CD14-positive monocyte (primary cell): ENCODE results near the gene DNAH14. TPM values are rescaled to one million over a fixed set of nuclear protein-coding genes. Genes with fewer than 3 reads are reported as not detected.

ENCODE experiments used
- DNase-seq, 3 donors: peaks; one replicate each; pipeline ENCODE4 v3.0.0-alpha.2; 2011 to 2022
- H2AFZ ChIP-seq: 2 replicates; pipeline ENCODE4 v1.6.0; 2012; ENCODE audit warnings: mild to moderate bottlenecking, low read depth, low read length, inconsistent platforms; ENCODE audit not compliant: insufficient read depth, poor library complexity, severe bottlenecking
- H3K27ac ChIP-seq, 2 donors: 1 replicate in 1 of 2; 2 replicates in 1 of 2; pipeline ENCODE4 v1.5.1; 2012 to 2013; ENCODE audit warnings: low read length in 2 of 2, control low read depth in 1 of 2, inconsistent platforms in 1 of 2, low read depth in 1 of 2, mild to moderate bottlenecking in 1 of 2
- H3K27me3 ChIP-seq, 2 donors: one replicate each; pipeline versions ENCODE4 v1.6.0 to v1.6.1; 2011 to 2013; ENCODE audit warnings: low read length in 2 of 2; ENCODE audit not compliant: control insufficient read depth in 2 of 2, insufficient read depth in 2 of 2
- H3K36me3 ChIP-seq, 2 donors: replicated peaks in 1 of 2; 1 replicate in 1 of 2; 2 replicates in 1 of 2; pipeline versions ENCODE4 v1.5.1 to v1.6.1; 2012 to 2013; ENCODE audit warnings: low read length in 2 of 2, control low read depth in 1 of 2, inconsistent platforms in 1 of 2, mild to moderate bottlenecking in 1 of 2; ENCODE audit not compliant: insufficient read depth in 2 of 2, control insufficient read depth in 1 of 2
- H3K4me1 ChIP-seq, 2 donors: 1 replicate in 1 of 2; 2 replicates in 1 of 2; pipeline versions ENCODE4 v1.5.1 to v1.6.1; 2012 to 2013; ENCODE audit warnings: low read length in 2 of 2, control low read depth in 1 of 2, inconsistent platforms in 1 of 2, mild to moderate bottlenecking in 1 of 2, moderate library complexity in 1 of 2; ENCODE audit not compliant: insufficient read depth in 2 of 2, control insufficient read depth in 1 of 2
- H3K4me2 ChIP-seq: replicated peaks from 2 replicates; pipeline ENCODE3; 2012; ENCODE audit warnings: low read length, moderate library complexity, mild to moderate bottlenecking; ENCODE audit not compliant: poor library complexity, severe bottlenecking; ENCODE audit errors: extremely low read depth
- H3K4me3 ChIP-seq, 3 experiments: fragments of 200-600 bp in 1 of 3; sonication (generic) in 1 of 3; replicated peaks in 1 of 3; 1 replicate in 2 of 3; 2 replicates in 1 of 3; pipeline ENCODE4 v1.5.1; 2011 to 2013; ENCODE audit warnings: low read length in 3 of 3, mild to moderate bottlenecking in 3 of 3, control low read depth in 2 of 3, low read depth in 2 of 3, inconsistent platforms in 1 of 3, moderate library complexity in 1 of 3
- H3K79me2 ChIP-seq: 2 replicates; pipeline ENCODE4 v1.6.0; 2012; ENCODE audit warnings: mild to moderate bottlenecking, control low read depth, inconsistent platforms, low read length, moderate library complexity; ENCODE audit not compliant: insufficient read depth
- H3K9ac ChIP-seq: 2 replicates; pipeline ENCODE4 v1.6.0; 2017; ENCODE audit warnings: low read length, mild to moderate bottlenecking; ENCODE audit not compliant: insufficient read depth, poor library complexity, severe bottlenecking
- H3K9me3 ChIP-seq, 2 donors: replicated peaks in 1 of 2; 1 replicate in 1 of 2; 2 replicates in 1 of 2; pipeline versions ENCODE4 v1.5.1 to v1.6.1; 2012 to 2013; ENCODE audit warnings: low read length in 2 of 2, control low read depth in 1 of 2; ENCODE audit not compliant: control insufficient read depth in 1 of 2, insufficient read depth in 1 of 2
- H4K20me1 ChIP-seq: 2 replicates; pipeline ENCODE4 v1.6.0; 2012; ENCODE audit warnings: mild to moderate bottlenecking, low read length, control low read depth, moderate library complexity; ENCODE audit not compliant: insufficient read depth
- H3K27ac Mint-ChIP-seq, 7 donors: one replicate each; pipeline ENCODE4 v1.8.0; 2020; ENCODE audit warnings: mild to moderate bottlenecking in 7 of 7, mixed read lengths in 7 of 7, moderate library complexity in 6 of 7, inconsistent platforms in 2 of 7
- H3K27me3 Mint-ChIP-seq, 3 donors: one replicate each; pipeline ENCODE4 v1.8.0; 2021 to 2022; ENCODE audit warnings: low read depth in 3 of 3, mild to moderate bottlenecking in 3 of 3, mixed read lengths in 3 of 3, moderate library complexity in 3 of 3, inconsistent platforms in 1 of 3
- H3K36me3 Mint-ChIP-seq, 2 donors: one replicate each; pipeline ENCODE4 v1.8.0; 2020; ENCODE audit warnings: mixed read lengths in 2 of 2, inconsistent platforms in 1 of 2, mild to moderate bottlenecking in 1 of 2
- H3K4me1 Mint-ChIP-seq: one replicate; pipeline ENCODE4 v1.8.0; 2020; ENCODE audit warnings: mild to moderate bottlenecking, mixed read lengths
- H3K4me3 Mint-ChIP-seq, 2 donors: one replicate each; pipeline ENCODE4 v1.8.0; 2020; ENCODE audit warnings: mild to moderate bottlenecking in 2 of 2, mixed read lengths in 2 of 2, moderate library complexity in 1 of 2
- H3K9me3 Mint-ChIP-seq, 7 donors: one replicate each; pipeline ENCODE4 v1.8.0; 2020 to 2022; ENCODE audit warnings: mixed read lengths in 7 of 7, mild to moderate bottlenecking in 6 of 7, moderate library complexity in 6 of 7, inconsistent platforms in 2 of 7
- CTCF ChIP-seq: fragments of 200-600 bp; IDR thresholded peaks from one replicate; pipeline ENCODE4 v1.8.0; 2022; ENCODE audit warnings: antibody characterized with exemption, mild to moderate bottlenecking
- WGBS: methylation state at CpG from one replicate; pipeline ENCODE4 v1.1.5; 2013; ENCODE audit warnings: missing lambda C conversion rate; ENCODE audit not compliant: insufficient coverage; 5-methylcytosine and 5-hydroxymethylcytosine counted together
- intact Hi-C, 2 donors: fragments of 100-400 bp; cut with micrococcal nuclease; formaldehyde crosslinking; loops; one replicate each; pipeline versions ENCODE4 v1.15.0 to v1.15.1; 2023
- polyA plus RNA-seq, 3 donors: library from polyadenylated mRNA; depleted of rRNA in 1 of 3; unstranded in 2 of 3; stranded (reverse) in 1 of 3; fragments of 300-500 nt in 2 of 3; fragments of >200 nt in 1 of 3; fragmentation: Illumina TruSeq in 2 of 3; gene quantifications; 1 replicate in 2 of 3; 2 replicates in 1 of 3; pipeline ENCODE4 v1.2.3, GENCODE V29; 2012 to 2021

DNAH14 gene
- polyA plus RNA-seq, 3 donors: 0.83 TPM; not detected in 2

- H3K27me3 ChIP-seq: no peaks in the 10 kb centered on the region
- no peak overlapping the region for H3K4me2 ChIP-seq
- H3K27ac ChIP-seq: no peak overlapping the region
- H3K36me3 ChIP-seq: no peaks in the 10 kb centered on the region
- H3K4me3 ChIP-seq: no peak overlapping the region
- no peaks in the 10 kb centered on the region for H3K27me3 Mint-ChIP-seq
- H3K4me1 ChIP-seq: no peaks in the 10 kb centered on the region
- no peak overlapping the region for H3K4me3 Mint-ChIP-seq
- no peaks in the 10 kb centered on the region for H3K4me1 Mint-ChIP-seq
- 100% methylated on average over 1 of the region's 3 CpGs for WGBS
- H3K9ac ChIP-seq: no peak overlapping the region
- H3K79me2 ChIP-seq: no peaks in the 10 kb centered on the region
- H3K36me3 Mint-ChIP-seq: no peaks in the 10 kb centered on the region
- H3K27ac Mint-ChIP-seq: no peak overlapping the region
- peaks cover 0 to 2% (median 0%) of the 10 kb centered on the region in 7 donors for H3K9me3 Mint-ChIP-seq
- DNase-seq: no peak
- no peak for TF ChIP-seq CTCF
- intact Hi-C loops: loop anchor here in 1 of 2 donors (5.0 kb wide), 1 partner anchor 404 kb away; no protein-coding TSS in a partner anchor
- no peaks in the 10 kb centered on the region for H4K20me1 ChIP-seq
- H3K9me3 ChIP-seq: no peaks in the 10 kb centered on the region
- H2AFZ ChIP-seq: no peak overlapping the region
Measured at GRCh38 chr1:224921354-224921753, 8.1 kb upstream of the DNAH14 start.

- H3K27ac Mint-ChIP-seq: no peak overlapping the region
- Histone ChIP-seq H3K4me2 (no peak overlapping the region), H3K27ac (no peak overlapping the region), H3K4me3 (no peak overlapping the region), H3K9ac (no peak overlapping the region), H2AFZ (no peak overlapping the region), H3K36me3 (no peaks in the 10 kb centered on the region), H3K27me3 (no peaks in the 10 kb centered on the region), H3K79me2 (no peaks in the 10 kb centered on the region), H3K4me1 (no peaks in the 10 kb centered on the region), H4K20me1 (no peaks in the 10 kb centered on the region), H3K9me3 (no peaks in the 10 kb centered on the region)
- 49% methylated on average over 3 of the region's 5 CpGs for WGBS
- no peaks in the 10 kb centered on the region for H3K36me3 Mint-ChIP-seq
- H3K9me3 Mint-ChIP-seq: no peaks in the 10 kb centered on the region
- no peak overlapping the region for H3K4me3 Mint-ChIP-seq
- peak; percentile 42 for TF ChIP-seq CTCF
- peak in 1 of 3 donors; percentile 4 for DNase-seq
- H3K4me1 Mint-ChIP-seq: no peaks in the 10 kb centered on the region
- H3K27me3 Mint-ChIP-seq: no peaks in the 10 kb centered on the region
- intact Hi-C loops: loop anchor here in 1 of 2 donors (5.0 kb wide), 1 partner anchor 405 kb away; no protein-coding TSS in a partner anchor
Measured at GRCh38 chr1:224922404-224923164, 6.9 kb upstream of the DNAH14 start.
